ENCODE results near the gene ABHD2.
A peak's percentile ranks its signal among the peaks of the same experiment; 100 is the strongest.
"Not testable (repeated sequence)": the region's sequence is repeated elsewhere in the genome, so short reads cannot be mapped to it uniquely, and the experiment has no call there.

ABHD2 gene

DNA sequence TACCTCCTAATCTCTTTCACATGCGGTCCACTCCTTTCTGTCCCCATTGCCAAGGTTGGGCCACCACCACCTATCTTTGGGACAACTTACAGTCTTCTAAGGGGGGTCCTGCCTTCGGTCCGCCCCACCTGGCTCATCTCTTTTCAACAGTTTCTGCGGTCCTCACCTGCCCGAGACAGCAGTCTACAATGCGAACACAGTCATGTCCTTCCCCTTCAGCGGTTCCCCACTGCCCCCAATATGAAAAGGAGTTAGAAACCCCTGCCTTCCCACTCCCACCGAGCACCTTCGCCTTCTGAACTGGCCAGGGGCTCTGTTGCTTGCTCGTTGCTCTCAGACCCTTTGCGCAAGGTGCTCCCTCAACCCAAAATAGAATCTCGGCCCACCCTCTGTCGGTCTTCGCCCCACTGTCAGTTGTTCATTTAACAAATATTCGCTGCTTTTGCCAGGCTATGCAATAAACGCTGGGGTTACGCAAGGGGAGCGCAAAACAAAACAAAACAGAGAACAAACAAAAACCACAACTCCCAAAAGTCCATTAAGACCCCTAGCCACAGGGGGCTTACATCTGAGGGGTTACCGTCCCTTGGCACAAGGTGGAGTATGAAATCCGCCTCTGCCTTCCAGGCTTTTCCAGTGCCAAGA, 154.9 kb downstream of the ABHD2 start:
- no peak for DNase-seq

DNA sequence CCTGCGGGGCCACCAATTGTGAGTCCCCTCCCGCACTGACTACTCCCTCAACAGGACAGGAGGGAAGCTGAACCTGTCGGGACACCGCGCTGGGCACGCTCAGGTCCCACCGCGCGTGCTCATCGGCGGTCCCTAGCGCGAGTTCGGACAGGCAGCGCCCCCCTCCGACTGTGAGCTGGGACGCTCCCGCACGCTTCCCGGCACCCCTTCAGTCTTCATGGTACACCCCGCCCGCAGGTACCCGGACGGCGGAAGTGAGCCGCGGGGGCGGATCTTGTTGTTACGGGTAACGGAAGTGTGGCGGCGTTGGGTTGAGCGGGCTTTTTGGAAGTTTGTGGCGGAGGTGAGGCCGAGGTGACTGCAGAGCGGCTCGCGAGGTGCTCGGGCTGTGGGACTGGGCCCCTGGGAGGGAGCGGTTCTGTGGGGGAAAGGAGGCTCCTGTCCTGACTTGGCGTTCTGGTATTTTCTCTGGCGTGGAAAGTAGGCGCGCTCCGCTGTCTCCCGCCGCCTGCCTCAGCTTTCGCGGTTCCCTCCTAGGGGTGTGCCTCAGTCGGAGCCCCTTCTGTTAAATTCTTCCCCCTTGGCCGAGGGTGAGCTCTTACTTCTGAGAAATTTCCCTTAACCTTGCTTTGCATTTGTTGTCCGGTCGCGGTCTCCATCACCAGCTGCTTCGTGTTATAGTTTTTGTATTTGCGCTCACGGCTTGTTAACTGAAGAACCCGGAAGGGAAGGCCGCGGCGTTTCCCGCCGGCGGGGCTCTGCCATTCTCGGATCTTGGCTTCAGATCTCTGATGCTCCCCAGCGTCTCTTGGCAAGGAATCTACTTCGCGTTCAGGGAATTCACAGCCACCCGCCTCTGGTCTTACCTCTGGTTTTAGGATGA, 155.7 kb downstream of the ABHD2 start, which contains the start of gene FANCI:
Gene FANCI, plus strand, starts transcription at position 289 of the 883 bp plus-strand sequence. CDS start 3,669 bp downstream, outside the sequence.
- peak; percentile 98 for DNase-seq

DNA sequence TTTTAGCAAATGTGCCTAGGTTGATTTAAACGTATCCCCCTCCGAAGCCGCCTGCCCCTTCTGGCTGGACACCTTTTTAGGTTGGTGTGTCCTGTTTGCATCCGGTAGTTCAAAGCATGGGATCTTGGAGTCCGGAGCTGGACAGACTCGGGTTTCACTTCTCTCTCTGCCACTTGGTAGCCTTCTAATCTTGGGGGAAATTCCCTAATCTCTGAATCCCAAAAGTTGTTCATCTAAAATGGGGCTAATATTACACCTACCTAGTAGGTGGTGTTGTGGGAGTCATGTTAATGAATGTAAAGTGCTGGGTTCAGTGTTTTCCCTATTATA, 156.3 kb downstream of the ABHD2 start:
- no peak for DNase-seq

DNA sequence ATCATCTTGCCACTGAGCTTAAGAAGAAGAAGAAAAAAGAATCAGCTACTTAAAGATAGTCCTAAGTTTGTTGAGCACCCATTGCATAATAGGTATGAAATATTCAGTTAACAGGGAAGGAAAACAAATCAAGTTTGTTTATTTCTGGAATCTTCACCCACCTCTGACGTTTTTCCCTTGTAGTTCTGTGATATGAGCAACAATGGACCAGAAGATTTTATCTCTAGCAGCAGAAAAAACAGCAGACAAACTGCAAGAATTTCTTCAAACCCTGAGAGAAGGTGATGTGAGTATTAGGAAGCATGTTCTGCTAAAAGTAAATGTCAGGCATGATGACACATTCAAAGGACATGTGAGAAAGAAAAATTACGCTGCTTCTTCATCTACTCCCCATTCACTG, 159.2 kb downstream of the ABHD2 start:
- no peak for DNase-seq

DNA sequence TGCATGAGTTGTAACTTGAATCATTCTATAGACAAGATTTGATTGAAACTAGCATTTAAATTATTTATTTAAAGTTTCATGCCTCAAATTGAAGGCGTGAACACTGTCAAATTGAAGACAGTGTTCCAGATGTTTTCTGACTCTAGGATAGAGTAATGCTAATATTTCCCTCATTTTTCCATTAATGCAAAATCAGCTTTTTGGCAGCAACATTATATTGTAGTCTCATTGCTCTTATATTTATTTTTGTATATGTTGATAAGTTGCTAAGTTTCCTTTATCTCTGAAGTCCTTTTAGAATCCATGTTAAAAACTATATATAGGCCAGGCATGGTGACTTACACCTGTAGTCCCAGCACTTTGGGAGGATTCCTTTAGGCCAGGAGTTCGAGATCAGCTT, 160.3 kb downstream of the ABHD2 start:
- DNase-seq, result no peak

DNA sequence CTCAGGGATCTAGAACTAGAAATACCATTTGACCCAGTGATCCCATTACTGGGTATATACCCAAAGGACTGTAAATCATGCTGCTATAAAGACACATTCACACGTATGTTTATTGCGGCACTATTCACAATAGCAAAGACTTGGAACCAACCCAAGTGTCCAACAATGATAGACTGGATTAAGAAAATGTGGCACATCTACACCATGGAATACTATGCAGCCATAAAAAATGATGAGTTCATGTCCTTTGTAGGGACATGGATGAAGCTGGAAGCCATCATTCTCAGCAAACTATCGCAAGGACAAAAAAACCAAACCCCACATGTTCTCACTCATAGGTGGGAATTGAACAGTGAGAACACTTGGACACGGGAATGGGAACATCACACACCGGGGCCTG, 161.9 kb downstream of the ABHD2 start:
- not testable (repeated sequence) for DNase-seq
